SJCRH30 (cell line): ENCODE data around the gene CD38. TPM values are rescaled to one million over a fixed set of nuclear protein-coding genes. Genes with fewer than 3 reads are reported as not detected.

Experiments
- DNase-seq, 2 experiments: peaks; one replicate each; pipeline ENCODE4 v3.0.0-alpha.2; 2015 to 2020
- H3K27ac ChIP-seq: fragments of 250-450 bp; sonication (Bioruptor Pico); 2 replicates; pipeline ENCODE4 v1.5.1; 2020; ENCODE audit warnings: mild to moderate bottlenecking, moderate library complexity
- H3K27me3 ChIP-seq: fragments of 250-450 bp; sonication (Bioruptor Pico); 2 replicates; pipeline ENCODE4 v1.5.1; 2020; ENCODE audit warnings: mild to moderate bottlenecking, moderate library complexity
- H3K36me3 ChIP-seq: fragments of 250-450 bp; sonication (Bioruptor Pico); 2 replicates; pipeline ENCODE4 v1.5.1; 2020; ENCODE audit warnings: mild to moderate bottlenecking, moderate library complexity
- H3K4me1 ChIP-seq: fragments of 250-450 bp; sonication (Bioruptor Pico); 2 replicates; pipeline ENCODE4 v1.5.1; 2020; ENCODE audit warnings: mild to moderate bottlenecking, moderate library complexity
- H3K4me3 ChIP-seq: fragments of 250-450 bp; sonication (Bioruptor Pico); 2 replicates; pipeline ENCODE4 v1.5.1; 2020; ENCODE audit warnings: mild to moderate bottlenecking, moderate library complexity
- H3K9me3 ChIP-seq: fragments of 250-450 bp; sonication (Bioruptor Pico); replicated peaks from 2 replicates; pipeline ENCODE4 v1.5.1; 2020; ENCODE audit warnings: mild to moderate bottlenecking, moderate library complexity
- total RNA-seq: library from RNA; depleted of rRNA; stranded (reverse); fragments of >200 nt; shearing (Covaris generic); gene quantifications from 2 replicates; pipeline ENCODE4 v1.2.3, GENCODE V29; 2014; rRNA removed

Gene CD38
- total RNA-seq, 1 experiment from 2014 or later = 0.06 TPM

GRCh38 chr4:15901998-15902397, 123.9 kb downstream of the CD38 start:
- DNase-seq = no peak
- Histone ChIP-seq H3K4me1 (no peaks in the 10 kb centered on the region), H3K4me3 (no peak overlapping the region), H3K9me3 (no peaks in the 10 kb centered on the region), H3K27me3 (no peaks in the 10 kb centered on the region; the same call in none of the 2 replicates), H3K27ac (no peak overlapping the region), H3K36me3 (no peaks in the 10 kb centered on the region)

GRCh38 chr4:15902746-15903145, 124.6 kb downstream of the CD38 start:
- Histone ChIP-seq H3K4me3 (no peak overlapping the region), H3K27me3 (no peaks in the 10 kb centered on the region; the same call in none of the 2 replicates), H3K36me3 (no peaks in the 10 kb centered on the region), H3K27ac (no peak overlapping the region), H3K9me3 (no peaks in the 10 kb centered on the region), H3K4me1 (no peaks in the 10 kb centered on the region)
- DNase-seq = no peak

Other genes with a start within 250 kb of the CD38 start
- 59.1 and 69.7 TPM in 2 replicates for gene FBXL5, start 123.0 kb upstream of the CD38 start, total RNA-seq
- gene FAM200B, start 96.5 kb upstream of the CD38 start, total RNA-seq = 70.3 TPM in 2 replicates
- gene BST1, start 75.3 kb upstream of the CD38 start, total RNA-seq = 0.81 and 1.0 TPM in 2 replicates
- gene FGFBP1, start 160.4 kb downstream of the CD38 start, total RNA-seq = not detected in 2 replicates
- gene FGFBP2, start 184.8 kb downstream of the CD38 start, total RNA-seq = not detected in 2 replicates